GM12878 (cell line): ENCODE data around the gene PKP3. TPM values are rescaled to one million over a fixed set of nuclear protein-coding genes. Genes with fewer than 3 reads are reported as not detected.

Source experiments
- ATAC-seq: fragments of 200-7000 bp; cut with Tn5 transposase; 3 replicates; pipeline ENCODE4 v1.9.1; 2020; ENCODE audit warnings: mild to moderate bottlenecking, moderate library complexity
- BruUV-seq: library from RNA; stranded (reverse); fragments of 400-500 nt; replicated peaks from 2 replicates; lab custom pipeline; 2021; lab: Mats Ljungman, UMichigan
- CTCF ChIA-PET: fragments of 300-600 bp; sonication (Branson Sonifier 250); formaldehyde crosslinking; extraction: SDS; loops from one replicate; lab custom pipeline; 2021; ENCODE audit warnings: inconsistent platforms; lab: Yijun Ruan, JAX
- POLR2A ChIA-PET: fragments of 350-600 bp; formaldehyde crosslinking; extraction: SDS; loops from one replicate; lab custom pipeline; 2021; ENCODE audit warnings: inconsistent platforms; lab: Charles Lee
- RAD21 ChIA-PET: fragments of 300-600 bp; sonication (Branson Sonifier 250); formaldehyde crosslinking; loops from one replicate; lab custom pipeline; 2023; ENCODE audit warnings: antibody characterized with exemption; ENCODE audit not compliant: unreplicated experiment; lab: Charles Lee
- SMC1A ChIA-PET: fragments of 300-600 bp; sonication (Branson Sonifier 250); formaldehyde crosslinking; loops from one replicate; lab custom pipeline; 2023; ENCODE audit not compliant: unreplicated experiment, uncharacterized antibody; lab: Charles Lee
- DNase-seq: peaks from one replicate; pipeline ENCODE4 v3.0.0-alpha.2; 2011; ENCODE audit warnings: low read depth, low spot score
- FAIRE-seq: peaks from 3 replicates; lab custom pipeline; 2011; peaks lifted over from hg19 to GRCh38; lab: Jason Lieb, UNC
- H2AFZ ChIP-seq: 2 replicates; pipeline ENCODE4 v1.6.0; 2011; ENCODE audit warnings: low read depth, low read length, control low read depth; ENCODE audit not compliant: control insufficient read depth
- H3K27ac ChIP-seq: 2 replicates; pipeline ENCODE4 v1.5.1; 2011; ENCODE audit warnings: control low read depth; ENCODE audit not compliant: control insufficient read depth, insufficient read depth
- H3K27me3 ChIP-seq, 2 experiments: replicated peaks in 1 of 2; 2 replicates each; pipeline versions ENCODE4 v1.6.0 to v1.6.1; 2011; ENCODE audit warnings: low read length in 1 of 2; ENCODE audit not compliant: control insufficient read depth in 2 of 2, insufficient read depth in 2 of 2
- H3K36me3 ChIP-seq, 2 experiments: 2 replicates each; pipeline ENCODE4 v1.5.1; 2011; ENCODE audit warnings: low read length in 1 of 2; ENCODE audit not compliant: control insufficient read depth in 2 of 2, insufficient read depth in 2 of 2
- H3K4me1 ChIP-seq: 2 replicates; pipeline ENCODE4 v1.6.1; 2011; ENCODE audit warnings: mild to moderate bottlenecking, low read length, moderate library complexity, mixed read lengths; ENCODE audit not compliant: control insufficient read depth, insufficient read depth
- H3K4me2 ChIP-seq: 2 replicates; pipeline ENCODE4 v1.6.0; 2011; ENCODE audit warnings: control low read depth; ENCODE audit not compliant: control insufficient read depth, insufficient read depth
- H3K4me3 ChIP-seq: fragments of 200-600 bp; sonication (generic); 2 replicates; pipeline ENCODE4 v1.5.1; 2016
- H3K79me2 ChIP-seq: 2 replicates; pipeline ENCODE4 v1.6.0; 2011; ENCODE audit warnings: low read length; ENCODE audit not compliant: control insufficient read depth, insufficient read depth
- H3K9ac ChIP-seq: 2 replicates; pipeline ENCODE4 v1.8.0; 2011; ENCODE audit warnings: low read length, control low read depth, mixed read lengths; ENCODE audit not compliant: control insufficient read depth, insufficient read depth
- H3K9me3 ChIP-seq: replicated peaks from 3 replicates; pipeline ENCODE4 v1.5.1; 2011; ENCODE audit warnings: mild to moderate bottlenecking, low read length; ENCODE audit not compliant: control insufficient read depth, insufficient read depth
- H4K20me1 ChIP-seq: 2 replicates; pipeline ENCODE4 v1.6.0; 2011; ENCODE audit not compliant: control insufficient read depth, insufficient read depth
- EZH2 ChIP-seq: IDR thresholded peaks from 2 replicates; pipeline ENCODE4 v1.6.1; 2012; ENCODE audit warnings: low read depth, mild to moderate bottlenecking, control low read depth, inconsistent platforms, low read length, borderline replicate concordance; ENCODE audit not compliant: control insufficient read depth
- GATAD2B ChIP-seq: fragments of 450-650 bp; conservative IDR thresholded peaks from 2 replicates; pipeline ENCODE4 v1.6.1; 2017; ENCODE audit warnings: low read depth, mild to moderate bottlenecking, moderate library complexity
- HDAC2 ChIP-seq: fragments of 200-600 bp; sonication (generic); IDR thresholded peaks from 2 replicates; pipeline ENCODE4 v1.6.1; 2017
- JUNB ChIP-seq: IDR thresholded peaks from 2 replicates; pipeline ENCODE4 v1.6.1; 2016; ENCODE audit warnings: antibody characterized with exemption, mild to moderate bottlenecking
- KLF5 ChIP-seq: fragments of 450-650 bp; IDR thresholded peaks from 2 replicates; pipeline ENCODE4 v1.6.1; 2014; ENCODE audit warnings: mild to moderate bottlenecking; ENCODE audit not compliant: partially characterized antibody
- POLR2AphosphoS2 ChIP-seq: IDR thresholded peaks from 2 replicates; pipeline ENCODE4 v1.6.1; 2011; ENCODE audit warnings: low read depth, mild to moderate bottlenecking, low read length, improper control_type of control experiment, moderate library complexity
- SMAD1 ChIP-seq: fragments of 450-650 bp; IDR thresholded peaks from 2 replicates; pipeline ENCODE4 v1.6.1; 2018; ENCODE audit warnings: mild to moderate bottlenecking, low read depth; ENCODE audit not compliant: partially characterized antibody
- SREBF1 ChIP-seq: IDR thresholded peaks from 2 replicates; pipeline ENCODE4 v1.6.1; 2012; ENCODE audit warnings: mild to moderate bottlenecking, low read length
- SRF ChIP-seq, 2 experiments: IDR thresholded peaks; 2 replicates each; pipeline ENCODE4 v1.6.1; 2011; ENCODE audit warnings: low read depth in 2 of 2, low read length in 2 of 2, mild to moderate bottlenecking in 1 of 2, moderate library complexity in 1 of 2
- STAT3 ChIP-seq: IDR thresholded peaks from 2 replicates; pipeline ENCODE4 v1.6.1; 2011; ENCODE audit warnings: low read depth, low read length, improper control_type of control experiment
- TAF1 ChIP-seq: IDR thresholded peaks from 2 replicates; pipeline ENCODE4 v1.6.1; 2011; ENCODE audit warnings: mild to moderate bottlenecking, low read depth, low read length, borderline replicate concordance
- TARDBP ChIP-seq: IDR thresholded peaks from 2 replicates; pipeline ENCODE4 v1.6.1; 2016; ENCODE audit warnings: borderline replicate concordance
- TCF3 ChIP-seq: IDR thresholded peaks from 2 replicates; pipeline ENCODE4 v1.6.1; 2012; ENCODE audit warnings: low read depth, mild to moderate bottlenecking, low read length, borderline replicate concordance; ENCODE audit not compliant: insufficient read depth
- TCF7 ChIP-seq: IDR thresholded peaks from 2 replicates; pipeline ENCODE4 v1.6.1; 2014; ENCODE audit warnings: antibody characterized with exemption, borderline replicate concordance
- ZNF207 ChIP-seq: fragments of 450-650 bp; IDR thresholded peaks from 2 replicates; pipeline ENCODE4 v1.6.1; 2014; ENCODE audit warnings: antibody characterized with exemption, mild to moderate bottlenecking, borderline replicate concordance
- ZSCAN29 ChIP-seq: fragments of 450-650 bp; IDR thresholded peaks from 2 replicates; pipeline ENCODE4 v1.6.1; 2017; ENCODE audit warnings: mild to moderate bottlenecking, moderate library complexity
- WGBS: methylation state at CpG from one replicate; pipeline ENCODE4 v1.1.6; 2016; ENCODE audit warnings: low lambda C conversion rate; ENCODE audit not compliant: insufficient replicate concordance, insufficient coverage; ENCODE audit errors: missing lambda C conversion rate; 5-methylcytosine and 5-hydroxymethylcytosine counted together
- in situ Hi-C: fragments of 300-500 bp; cut with MboI; formaldehyde crosslinking; loops from 9 replicates; pipeline ENCODE4 v1.14.3; 2018; ENCODE audit warnings: mixed read lengths
- intact Hi-C: fragments of 100-400 bp; cut with micrococcal nuclease; formaldehyde crosslinking; loops from one replicate; pipeline ENCODE4 v1.14.2; 2022; ENCODE audit not compliant: unreplicated experiment
- polyA plus RNA-seq, 11 experiments: library from polyadenylated mRNA; depleted of rRNA in 4 of 11; unstranded in 6 of 11; stranded (reverse) in 5 of 11; fragments of >200 nt; fragmentation: Nextera tagmentation in 4 of 11; fragmentation: Illumina TruSeq in 1 of 11; extraction: Ambion mirVana in 4 of 11; extraction: Trizol in 1 of 11; gene quantifications; 1 replicate in 1 of 11; 2 replicates in 10 of 11; pipeline versions ENCODE4 v1.2.1 to v1.2.3, GENCODE V29; 2011 to 2016; ENCODE audit warnings: inconsistent platforms in 2 of 11, missing spikeins in 2 of 11, low read depth in 1 of 11
- total RNA-seq, 4 experiments: library from RNA; depleted of rRNA in 3 of 4; stranded (reverse); fragments of >200 nt in 3 of 4; fragmentation: Illumina TruSeq in 1 of 4; extraction: Trizol in 1 of 4; gene quantifications; 2 replicates each; pipeline versions ENCODE4 v1.2.1 to v1.2.3, GENCODE V29; 2013 to 2021
- TF ChIP-seq, protein P1 (sequence below): IDR thresholded peaks from 2 replicates; pipeline ENCODE4 v1.6.1; 2011; ENCODE audit warnings: mild to moderate bottlenecking, low read depth, low read length, moderate library complexity; ENCODE audit not compliant: insufficient replicate concordance

The PKP3 gene
- total and polyA plus RNA-seq, 10 of the 15 experiments (the other 5 are each of a cell fraction or from before 2014, with no cell fraction given), result 0.45 to 0.90 TPM; not detected in 8

DNA sequence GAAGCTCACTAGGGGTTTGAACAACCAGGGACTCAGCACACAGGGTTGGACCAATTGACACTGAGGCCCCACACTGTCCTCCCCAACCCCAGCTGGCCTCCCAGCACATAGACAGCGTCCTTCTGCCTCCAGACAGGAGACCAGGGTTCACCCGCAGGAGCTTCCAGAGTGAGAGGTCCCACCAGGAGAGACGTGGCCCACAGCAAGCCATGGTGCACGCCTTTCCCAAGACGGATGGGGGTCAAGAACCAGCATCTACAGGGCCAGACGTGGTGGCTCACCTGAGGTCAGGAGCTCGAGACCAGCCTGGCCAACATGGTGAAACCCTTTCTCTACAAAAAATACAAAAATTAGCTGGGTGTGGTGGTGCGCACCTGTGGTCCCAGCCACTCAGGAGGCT is 32.8 kb downstream of the PKP3 start:
- Histone ChIP-seq H3K9me3 (no peaks in the 10 kb centered on the region), H2AFZ (no peak overlapping the region), H3K27me3 (no peaks in the 10 kb centered on the region), H3K4me3 (no peak overlapping the region), H3K36me3 (no peaks in the 10 kb centered on the region), H3K4me2 (no peak overlapping the region), H3K27ac (no peak overlapping the region), H4K20me1 (no peaks in the 10 kb centered on the region), H3K79me2 (no peaks in the 10 kb centered on the region), H3K9ac (no peak overlapping the region), H3K4me1 (no peaks in the 10 kb centered on the region)
- TF ChIP-seq TCF3 (no peak), TAF1 (no peak), ZSCAN29 (no peak), TARDBP (no peak), KLF5 (no peak), SRF (IDR thresholded peaks at IDR 0.05; ENCODE audit: low read depth in 2 of 2, low read length in 2 of 2) (no peak), TCF7 (no peak), HDAC2 (no peak), STAT3 (no peak), ZNF207 (no peak), SMAD1 (no peak), GATAD2B (no peak), EZH2 (no peak), JUNB (no peak), SREBF1 (no peak), POLR2AphosphoS2 (no peak)
- TF ChIP-seq, protein P1, sequence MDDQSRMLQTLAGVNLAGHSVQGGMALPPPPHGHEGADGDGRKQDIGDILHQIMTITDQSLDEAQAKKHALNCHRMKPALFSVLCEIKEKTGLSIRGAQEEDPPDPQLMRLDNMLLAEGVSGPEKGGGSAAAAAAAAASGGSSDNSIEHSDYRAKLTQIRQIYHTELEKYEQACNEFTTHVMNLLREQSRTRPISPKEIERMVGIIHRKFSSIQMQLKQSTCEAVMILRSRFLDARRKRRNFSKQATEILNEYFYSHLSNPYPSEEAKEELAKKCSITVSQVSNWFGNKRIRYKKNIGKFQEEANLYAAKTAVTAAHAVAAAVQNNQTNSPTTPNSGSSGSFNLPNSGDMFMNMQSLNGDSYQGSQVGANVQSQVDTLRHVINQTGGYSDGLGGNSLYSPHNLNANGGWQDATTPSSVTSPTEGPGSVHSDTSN, result no peak
- intact Hi-C loops, result no loop called here
- FAIRE-seq (no peak), DNase-seq (no peak), ATAC-seq (no peak)
- RAD21 ChIA-PET, result no interaction called here
- SMC1A ChIA-PET, result no interaction called here
- POLR2A ChIA-PET, result no interaction called here
- 53% methylated on average over 8 of the region's 8 CpGs for WGBS
- in situ Hi-C loops, result no loop called here
- CTCF ChIA-PET, result interaction anchor here (0.6 kb wide), 1 partner anchor 92 kb away, joined by 4 read pairs; no protein-coding TSS in a partner anchor
- no TSS peak for BruUV-seq
